ENCODE results near the gene RPS27.
"Not testable (repeated sequence)": the region's sequence is repeated elsewhere in the genome, so short reads cannot be mapped to it uniquely, and the experiment has no call there.

RPS27 gene

DNA sequence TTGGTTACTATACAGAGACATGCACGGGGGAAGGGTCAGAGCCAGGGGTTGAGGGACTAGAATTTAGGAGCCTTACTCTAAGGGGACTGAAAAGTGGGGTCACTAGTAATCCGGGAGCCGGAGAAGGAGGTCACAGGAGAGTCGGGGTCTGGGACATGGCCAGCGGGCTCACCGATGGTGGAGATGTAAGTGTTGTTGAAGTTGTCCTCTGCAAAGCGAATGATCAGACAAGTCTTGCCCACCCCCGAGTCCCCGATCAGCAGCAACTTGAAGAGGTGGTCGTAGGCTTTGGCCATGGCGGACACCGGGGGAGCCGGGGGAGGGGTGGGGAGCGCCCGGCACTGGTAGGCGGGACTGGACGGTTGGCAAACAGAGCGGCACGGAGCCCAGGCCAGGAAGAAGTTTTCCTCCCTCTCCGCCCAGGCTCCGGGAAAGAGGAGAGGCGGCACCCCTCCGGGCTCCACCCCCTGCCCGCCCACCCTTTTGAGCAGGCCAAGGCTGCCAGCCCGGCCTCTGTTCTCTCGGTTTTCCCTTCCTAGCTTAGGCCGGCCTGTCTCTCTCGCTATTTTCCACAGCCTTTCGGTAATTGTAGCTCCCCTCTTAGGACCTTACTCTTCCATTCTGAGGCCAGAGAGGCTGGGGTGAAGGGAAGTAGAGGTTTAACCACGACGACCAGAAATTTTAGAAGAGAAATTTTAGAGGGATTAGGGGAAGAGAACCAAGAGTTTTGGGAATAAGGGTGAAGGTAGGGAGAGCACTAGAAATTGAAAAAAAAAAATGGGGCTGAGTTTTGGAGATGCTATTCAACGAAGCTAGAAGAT lies 4.4 kb upstream of the RPS27 start, which contains the start of gene RAB13:
RAB13 (minus strand) TSS at position 399 of the 821 bp plus-strand sequence; CDS start at position 296, 103 bp downstream.
- H3K9me3 Mint-ChIP-seq, result no peaks in the 10 kb centered on the region
- no peaks in the 10 kb centered on the region for H3K27me3 Mint-ChIP-seq (ENCODE audit: low read depth)
- H3K4me1 Mint-ChIP-seq (ENCODE audit: low read depth), result peaks cover 24% of the 10 kb centered on the region
- peak within 1 kb of the TSS; percentile 87 for H3K27ac Mint-ChIP-seq
- H3K36me3 Mint-ChIP-seq (ENCODE audit: low read depth), result peaks cover 7% of the 10 kb centered on the region
- no peak for DNase-seq (ENCODE audit: low spot score)
- peak within 1 kb of the TSS; percentile 68 for H3K4me3 Mint-ChIP-seq

- DNase-seq (ENCODE audit: low spot score), result no peak
- Mint-ChIP-seq H3K4me1 (ENCODE audit: low read depth) (peaks cover 37% of the 10 kb centered on the region), H3K9me3 (no peaks in the 10 kb centered on the region), H3K4me3 (no peak overlapping the region), H3K27me3 (ENCODE audit: low read depth) (no peaks in the 10 kb centered on the region), H3K36me3 (ENCODE audit: low read depth) (peaks cover 20% of the 10 kb centered on the region), H3K27ac (peak overlapping the region; percentile 87)
Measured at GRCh38 chr1:153987621-153988020, 2.9 kb upstream of the RPS27 start.

- H3K4me3 Mint-ChIP-seq, result peak overlapping the region; percentile 94
- H3K27ac Mint-ChIP-seq, result peak overlapping the region; percentile 96
- H3K36me3 Mint-ChIP-seq (ENCODE audit: low read depth), result peaks cover 39% of the 10 kb centered on the region
- no peak for DNase-seq (ENCODE audit: low spot score)
- no peaks in the 10 kb centered on the region for H3K9me3 Mint-ChIP-seq
- peaks cover 32% of the 10 kb centered on the region for H3K4me1 Mint-ChIP-seq (ENCODE audit: low read depth)
- H3K27me3 Mint-ChIP-seq (ENCODE audit: low read depth), result no peaks in the 10 kb centered on the region
Measured at GRCh38 chr1:153991151-153991630, 629 bp downstream of the RPS27 start.

- Mint-ChIP-seq H3K27ac (peak overlapping the region; percentile 96), H3K4me1 (ENCODE audit: low read depth) (peaks cover 27% of the 10 kb centered on the region), H3K4me3 (peak overlapping the region; percentile 94), H3K27me3 (ENCODE audit: low read depth) (no peaks in the 10 kb centered on the region), H3K9me3 (no peaks in the 10 kb centered on the region), H3K36me3 (ENCODE audit: low read depth) (peaks cover 39% of the 10 kb centered on the region)
- no peak for DNase-seq (ENCODE audit: low spot score)
Measured at GRCh38 chr1:153991806-153992205, 1.2 kb downstream of the RPS27 start.

DNA sequence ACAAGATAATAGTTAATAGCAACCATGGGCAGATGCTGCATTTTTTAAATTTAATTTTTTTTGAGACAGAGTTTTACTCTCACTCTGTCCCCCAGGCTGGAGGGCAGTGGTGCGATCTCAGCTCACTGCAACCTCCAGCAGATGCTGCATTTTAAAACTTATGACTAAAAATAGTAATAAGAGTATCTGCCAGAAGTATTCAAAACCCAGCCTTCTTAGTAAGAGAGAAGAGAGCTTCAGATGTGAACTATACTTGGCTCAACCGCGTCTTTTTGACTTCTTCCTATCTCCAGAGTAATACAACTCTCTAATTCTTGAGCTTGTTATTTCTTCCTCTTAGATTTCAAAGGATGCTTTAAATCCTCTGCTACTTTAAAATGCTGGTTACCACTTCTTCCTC lies 4.6 kb downstream of the RPS27 start:
- Mint-ChIP-seq H3K4me3 (no peak overlapping the region), H3K36me3 (ENCODE audit: low read depth) (peaks cover 39% of the 10 kb centered on the region), H3K27me3 (ENCODE audit: low read depth) (no peaks in the 10 kb centered on the region), H3K4me1 (ENCODE audit: low read depth) (peaks cover 19% of the 10 kb centered on the region), H3K9me3 (no peaks in the 10 kb centered on the region), H3K27ac (no peak overlapping the region)
- no peak for DNase-seq (ENCODE audit: low spot score)

DNA sequence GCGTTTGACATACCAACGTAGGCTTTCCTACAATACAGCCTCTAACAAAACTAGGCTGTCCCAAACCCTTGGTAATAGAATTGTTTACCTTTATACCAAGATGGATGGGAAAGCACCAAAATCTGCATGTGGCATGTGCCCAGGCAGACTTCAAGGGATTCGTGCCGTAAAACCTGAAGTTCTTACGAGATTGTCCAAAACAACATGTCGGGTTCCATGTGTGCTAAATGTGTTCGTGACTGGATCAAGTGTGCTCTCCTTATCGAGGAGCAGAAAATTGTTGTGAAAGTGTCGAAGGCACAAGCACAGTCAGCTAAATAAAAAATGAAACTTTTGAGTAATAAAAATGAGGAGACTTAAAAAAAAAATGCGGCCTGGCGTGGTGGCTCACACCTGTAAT lies 5.1 kb downstream of the RPS27 start:
- Mint-ChIP-seq H3K9me3 (no peaks in the 10 kb centered on the region), H3K27ac (no peak overlapping the region), H3K36me3 (ENCODE audit: low read depth) (peaks cover 38% of the 10 kb centered on the region), H3K4me1 (ENCODE audit: low read depth) (peaks cover 16% of the 10 kb centered on the region), H3K4me3 (no peak overlapping the region), H3K27me3 (ENCODE audit: low read depth) (no peaks in the 10 kb centered on the region)
- DNase-seq (ENCODE audit: low spot score), result no peak

GRCh38 chr1:153996882-153997281 lies 6.3 kb downstream of the RPS27 start:
- DNase-seq (ENCODE audit: low spot score); H3K27ac Mint-ChIP-seq; H3K9me3 Mint-ChIP-seq; H3K27me3 Mint-ChIP-seq (ENCODE audit: low read depth); H3K4me3 Mint-ChIP-seq; H3K4me1 Mint-ChIP-seq (ENCODE audit: low read depth): not testable (repeated sequence)
- H3K36me3 Mint-ChIP-seq (ENCODE audit: low read depth), result peaks cover 25% of the 10 kb centered on the region

- Mint-ChIP-seq H3K27me3 (ENCODE audit: low read depth) (no peaks in the 10 kb centered on the region), H3K27ac (no peak overlapping the region), H3K4me1 (ENCODE audit: low read depth) (no peaks in the 10 kb centered on the region), H3K36me3 (ENCODE audit: low read depth) (peaks cover 4% of the 10 kb centered on the region), H3K9me3 (no peaks in the 10 kb centered on the region), H3K4me3 (no peak overlapping the region)
- no peak for DNase-seq (ENCODE audit: low spot score)
Measured at GRCh38 chr1:154000420-154000819, 9.9 kb downstream of the RPS27 start.

- no peaks in the 10 kb centered on the region for H3K27me3 Mint-ChIP-seq (ENCODE audit: low read depth)
- H3K36me3 Mint-ChIP-seq (ENCODE audit: low read depth), result no peaks in the 10 kb centered on the region
- no peak overlapping the region for H3K4me3 Mint-ChIP-seq
- H3K27ac Mint-ChIP-seq, result no peak overlapping the region
- no peaks in the 10 kb centered on the region for H3K4me1 Mint-ChIP-seq (ENCODE audit: low read depth)
- no peak for DNase-seq (ENCODE audit: low spot score)
- no peaks in the 10 kb centered on the region for H3K9me3 Mint-ChIP-seq
Measured at GRCh38 chr1:154006136-154006535, 15.6 kb downstream of the RPS27 start.

- Mint-ChIP-seq H3K27me3 (ENCODE audit: low read depth) (no peaks in the 10 kb centered on the region), H3K27ac (no peak overlapping the region), H3K9me3 (no peaks in the 10 kb centered on the region), H3K4me1 (ENCODE audit: low read depth) (no peaks in the 10 kb centered on the region), H3K4me3 (no peak overlapping the region), H3K36me3 (ENCODE audit: low read depth) (no peaks in the 10 kb centered on the region)
- DNase-seq (ENCODE audit: low spot score), result no peak
Measured at GRCh38 chr1:154012129-154012528, 21.6 kb downstream of the RPS27 start.

- H3K4me1 Mint-ChIP-seq (ENCODE audit: low read depth); H3K36me3 Mint-ChIP-seq (ENCODE audit: low read depth); H3K27me3 Mint-ChIP-seq (ENCODE audit: low read depth); H3K4me3 Mint-ChIP-seq; DNase-seq (ENCODE audit: low spot score); H3K9me3 Mint-ChIP-seq; H3K27ac Mint-ChIP-seq: not testable (repeated sequence)
Measured at GRCh38 chr1:154012543-154012942, 22.0 kb downstream of the RPS27 start.

DNA sequence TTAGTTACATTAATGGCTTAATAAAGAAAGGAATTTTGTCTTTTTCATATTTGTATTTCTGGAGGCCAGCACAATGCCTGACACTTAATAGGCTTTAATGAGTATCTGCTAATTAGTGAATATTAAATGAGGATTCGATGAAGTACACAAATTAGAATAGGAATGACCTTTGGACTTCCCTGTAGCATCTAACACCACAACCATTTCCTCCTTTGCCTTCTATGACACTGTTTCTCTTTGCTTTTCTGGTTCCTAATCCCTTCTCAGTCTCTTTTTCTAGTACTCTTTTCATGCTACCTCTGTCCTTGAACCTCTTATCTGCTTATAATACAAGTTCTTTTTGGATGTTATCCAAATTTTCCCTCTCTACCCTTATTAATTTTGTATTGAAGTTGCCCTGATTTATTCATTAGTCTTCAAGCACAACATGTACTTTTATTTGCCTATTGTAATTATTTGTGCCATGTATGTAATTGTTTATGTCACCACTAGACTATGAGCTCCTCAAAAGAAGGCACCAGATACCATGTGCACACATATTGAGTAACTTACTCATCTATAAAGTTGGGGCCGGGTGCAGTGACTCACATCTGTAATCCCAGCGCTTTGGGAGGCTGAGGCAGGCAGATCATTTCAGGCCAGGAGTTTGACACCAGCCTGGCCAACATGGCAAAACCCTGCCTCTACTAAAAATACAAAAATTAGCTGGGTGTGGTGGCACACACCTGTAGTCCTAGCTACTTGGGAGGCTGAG lies 23.8 kb downstream of the RPS27 start:
- no peaks in the 10 kb centered on the region for H3K27me3 Mint-ChIP-seq (ENCODE audit: low read depth)
- DNase-seq (ENCODE audit: low spot score), result no peak
- no peak overlapping the region for H3K27ac Mint-ChIP-seq
- no peaks in the 10 kb centered on the region for H3K36me3 Mint-ChIP-seq (ENCODE audit: low read depth)
- H3K9me3 Mint-ChIP-seq, result no peaks in the 10 kb centered on the region
- no peak overlapping the region for H3K4me3 Mint-ChIP-seq
- no peaks in the 10 kb centered on the region for H3K4me1 Mint-ChIP-seq (ENCODE audit: low read depth)

DNA sequence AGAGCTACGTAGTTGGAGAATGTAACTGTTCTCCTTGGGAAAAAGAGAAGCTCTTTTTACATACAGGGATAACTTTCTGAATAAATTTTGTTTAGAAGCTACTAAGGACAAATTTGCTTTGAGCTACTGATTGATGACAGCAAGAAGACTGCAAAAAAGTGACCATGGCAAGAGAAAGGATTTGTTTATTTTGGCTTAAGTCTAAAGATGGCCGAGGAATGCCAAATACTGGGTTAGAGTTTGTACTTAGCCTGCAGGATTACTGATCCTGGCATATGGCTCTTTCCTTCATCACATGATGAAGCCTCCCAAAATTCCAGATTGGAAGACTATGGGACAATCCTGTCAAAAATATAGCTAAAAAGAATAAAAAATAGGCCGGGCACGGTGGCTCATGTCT lies 28.7 kb downstream of the RPS27 start:
- no peaks in the 10 kb centered on the region for H3K9me3 Mint-ChIP-seq
- no peak overlapping the region for H3K27ac Mint-ChIP-seq
- no peak overlapping the region for H3K4me3 Mint-ChIP-seq
- H3K4me1 Mint-ChIP-seq (ENCODE audit: low read depth), result no peaks in the 10 kb centered on the region
- no peaks in the 10 kb centered on the region for H3K27me3 Mint-ChIP-seq (ENCODE audit: low read depth)
- no peak for DNase-seq (ENCODE audit: low spot score)
- no peaks in the 10 kb centered on the region for H3K36me3 Mint-ChIP-seq (ENCODE audit: low read depth)

- no peak overlapping the region for H3K4me3 Mint-ChIP-seq
- no peak overlapping the region for H3K27ac Mint-ChIP-seq
- no peaks in the 10 kb centered on the region for H3K9me3 Mint-ChIP-seq
- no peaks in the 10 kb centered on the region for H3K27me3 Mint-ChIP-seq (ENCODE audit: low read depth)
- H3K36me3 Mint-ChIP-seq (ENCODE audit: low read depth), result no peaks in the 10 kb centered on the region
- no peaks in the 10 kb centered on the region for H3K4me1 Mint-ChIP-seq (ENCODE audit: low read depth)
- DNase-seq (ENCODE audit: low spot score), result no peak
Measured at GRCh38 chr1:154019940-154020339, 29.4 kb downstream of the RPS27 start.

Data from T-helper 2 cell treated with Interferon-gamma antibody and Interleukin-4, amounts not matched to agents 5 μg/mL and 100 μg/mL, for 36 hours (primary cell).